ENCODE results near the gene NACC2.

DNA sequence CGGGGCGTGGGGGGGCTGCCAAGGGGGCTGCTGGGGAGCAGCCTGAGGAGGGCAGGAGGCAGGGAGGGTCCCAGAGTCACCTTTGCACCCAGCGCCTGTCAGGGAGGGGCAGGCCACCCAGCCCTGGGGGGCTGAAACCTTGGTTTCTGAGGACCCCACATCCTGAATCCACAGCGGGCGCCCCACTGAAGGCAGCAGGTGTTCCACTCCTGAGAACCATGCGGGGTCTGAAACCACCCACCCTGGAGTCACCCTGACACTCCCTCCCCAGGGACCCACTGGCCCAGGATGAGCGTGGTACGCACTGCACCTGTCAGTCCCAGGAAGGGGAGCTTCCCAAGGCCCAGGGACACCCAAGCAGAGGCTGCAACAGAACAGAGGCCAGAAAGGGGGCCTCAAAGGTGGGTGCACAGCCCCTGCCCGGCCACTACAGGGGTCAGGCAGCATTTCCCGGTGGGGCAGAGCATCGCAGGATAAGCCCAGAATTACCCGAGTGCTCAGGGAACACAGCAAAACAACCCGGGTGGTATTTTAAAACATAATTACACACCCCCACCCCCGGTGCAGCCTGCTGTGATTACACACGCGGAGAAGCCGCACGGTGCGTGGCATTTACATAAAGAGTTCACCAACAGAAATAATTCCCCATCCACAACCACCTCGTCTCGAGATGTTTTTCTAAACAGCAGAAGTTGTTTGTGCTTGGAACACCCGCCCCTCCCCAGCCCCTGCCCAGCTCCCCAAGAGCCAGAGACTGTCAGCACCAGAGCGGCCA lies 76.6 kb downstream of the NACC2 start:
- TF ChIP-seq POLR2AphosphoS5 (IDR thresholded peaks at IDR 0.05; ENCODE audit: low read depth, low read length) (no peak), TCF7L2 (IDR thresholded peaks at IDR 0.05; ENCODE audit: low read depth, low read length) (no peak)
- TF ChIP-seq, protein P1, sequence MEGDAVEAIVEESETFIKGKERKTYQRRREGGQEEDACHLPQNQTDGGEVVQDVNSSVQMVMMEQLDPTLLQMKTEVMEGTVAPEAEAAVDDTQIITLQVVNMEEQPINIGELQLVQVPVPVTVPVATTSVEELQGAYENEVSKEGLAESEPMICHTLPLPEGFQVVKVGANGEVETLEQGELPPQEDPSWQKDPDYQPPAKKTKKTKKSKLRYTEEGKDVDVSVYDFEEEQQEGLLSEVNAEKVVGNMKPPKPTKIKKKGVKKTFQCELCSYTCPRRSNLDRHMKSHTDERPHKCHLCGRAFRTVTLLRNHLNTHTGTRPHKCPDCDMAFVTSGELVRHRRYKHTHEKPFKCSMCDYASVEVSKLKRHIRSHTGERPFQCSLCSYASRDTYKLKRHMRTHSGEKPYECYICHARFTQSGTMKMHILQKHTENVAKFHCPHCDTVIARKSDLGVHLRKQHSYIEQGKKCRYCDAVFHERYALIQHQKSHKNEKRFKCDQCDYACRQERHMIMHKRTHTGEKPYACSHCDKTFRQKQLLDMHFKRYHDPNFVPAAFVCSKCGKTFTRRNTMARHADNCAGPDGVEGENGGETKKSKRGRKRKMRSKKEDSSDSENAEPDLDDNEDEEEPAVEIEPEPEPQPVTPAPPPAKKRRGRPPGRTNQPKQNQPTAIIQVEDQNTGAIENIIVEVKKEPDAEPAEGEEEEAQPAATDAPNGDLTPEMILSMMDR (IDR thresholded peaks at IDR 0.05), result no peak
- TF ChIP-seq, protein P2, sequence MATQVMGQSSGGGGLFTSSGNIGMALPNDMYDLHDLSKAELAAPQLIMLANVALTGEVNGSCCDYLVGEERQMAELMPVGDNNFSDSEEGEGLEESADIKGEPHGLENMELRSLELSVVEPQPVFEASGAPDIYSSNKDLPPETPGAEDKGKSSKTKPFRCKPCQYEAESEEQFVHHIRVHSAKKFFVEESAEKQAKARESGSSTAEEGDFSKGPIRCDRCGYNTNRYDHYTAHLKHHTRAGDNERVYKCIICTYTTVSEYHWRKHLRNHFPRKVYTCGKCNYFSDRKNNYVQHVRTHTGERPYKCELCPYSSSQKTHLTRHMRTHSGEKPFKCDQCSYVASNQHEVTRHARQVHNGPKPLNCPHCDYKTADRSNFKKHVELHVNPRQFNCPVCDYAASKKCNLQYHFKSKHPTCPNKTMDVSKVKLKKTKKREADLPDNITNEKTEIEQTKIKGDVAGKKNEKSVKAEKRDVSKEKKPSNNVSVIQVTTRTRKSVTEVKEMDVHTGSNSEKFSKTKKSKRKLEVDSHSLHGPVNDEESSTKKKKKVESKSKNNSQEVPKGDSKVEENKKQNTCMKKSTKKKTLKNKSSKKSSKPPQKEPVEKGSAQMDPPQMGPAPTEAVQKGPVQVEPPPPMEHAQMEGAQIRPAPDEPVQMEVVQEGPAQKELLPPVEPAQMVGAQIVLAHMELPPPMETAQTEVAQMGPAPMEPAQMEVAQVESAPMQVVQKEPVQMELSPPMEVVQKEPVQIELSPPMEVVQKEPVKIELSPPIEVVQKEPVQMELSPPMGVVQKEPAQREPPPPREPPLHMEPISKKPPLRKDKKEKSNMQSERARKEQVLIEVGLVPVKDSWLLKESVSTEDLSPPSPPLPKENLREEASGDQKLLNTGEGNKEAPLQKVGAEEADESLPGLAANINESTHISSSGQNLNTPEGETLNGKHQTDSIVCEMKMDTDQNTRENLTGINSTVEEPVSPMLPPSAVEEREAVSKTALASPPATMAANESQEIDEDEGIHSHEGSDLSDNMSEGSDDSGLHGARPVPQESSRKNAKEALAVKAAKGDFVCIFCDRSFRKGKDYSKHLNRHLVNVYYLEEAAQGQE (IDR thresholded peaks at IDR 0.05; ENCODE audit: insufficient read depth in 1 of 2, low read depth in 2 of 2, low read length in 1 of 2), result no peak
